Stomach (tissue), 9 donors: Measurements from ENCODE around the gene FUOM. TPM values are rescaled to one million over a fixed set of nuclear protein-coding genes. Genes with fewer than 3 reads are reported as not detected.

Source experiments
- DNase-seq, 2 donors: peaks; one replicate each; pipeline versions ENCODE4 v3.0.0 to v3.0.0-alpha.2; 2013 to 2019
- H3K27ac ChIP-seq, 5 donors: fragments of 200-600 bp in 4 of 5; sonication (generic) in 4 of 5; one replicate each; pipeline ENCODE4 v1.5.1; 2013 to 2019; ENCODE audit warnings: mild to moderate bottlenecking in 1 of 5, moderate library complexity in 1 of 5
- H3K27me3 ChIP-seq, 3 donors: fragments of 200-600 bp; sonication (generic); one replicate each; pipeline ENCODE4 v1.5.1; 2017 to 2019; ENCODE audit warnings: mixed run types in 1 of 3
- H3K36me3 ChIP-seq, 4 donors: fragments of 200-600 bp; sonication (generic); 1 replicate in 3 of 4; 2 replicates in 1 of 4; pipeline ENCODE4 v1.5.1; 2016 to 2019
- H3K4me1 ChIP-seq, 4 donors: fragments of 200-600 bp; sonication (generic); one replicate each; pipeline ENCODE4 v1.5.1; 2016 to 2019
- H3K4me3 ChIP-seq, 4 donors: fragments of 200-600 bp; sonication (generic) in 3 of 4; one replicate each; pipeline ENCODE4 v1.5.1; 2016 to 2019; ENCODE audit warnings: mild to moderate bottlenecking in 1 of 4
- H3K9me3 ChIP-seq, 4 donors: fragments of 200-600 bp; sonication (generic); one replicate each; pipeline ENCODE4 v1.5.1; 2016 to 2019
- EP300 ChIP-seq: sonication (generic); formaldehyde crosslinking; IDR thresholded peaks from one replicate; pipeline ENCODE4 v1.6.1; 2017; ENCODE audit warnings: antibody characterized with exemption
- POLR2A ChIP-seq, 4 donors: fragments of 450-650 bp; IDR thresholded peaks; one replicate each; pipeline ENCODE4 v1.6.1; 2016; ENCODE audit warnings: antibody characterized with exemption in 4 of 4, control low read depth in 2 of 4, mild to moderate bottlenecking in 1 of 4, moderate library complexity in 1 of 4
- POLR2AphosphoS5 ChIP-seq, 3 donors: sonication (generic); formaldehyde crosslinking; IDR thresholded peaks; one replicate each; pipeline ENCODE4 v1.6.1; 2016; ENCODE audit warnings: antibody characterized with exemption in 3 of 3
- WGBS, 5 donors: extraction: QIAGEN DNeasy Blood & Tissue Kit in 3 of 5; methylation state at CpG; one replicate each; pipeline versions ENCODE4 v1.1.5 to v1.1.7; 2013 to 2018; 5-methylcytosine and 5-hydroxymethylcytosine counted together
- intact Hi-C: fragments of 100-400 bp; cut with DNase I; formaldehyde crosslinking; loops from one replicate; pipeline ENCODE4 v1.15.1; 2023; ENCODE audit warnings: low total_unique reads
- polyA plus RNA-seq, 3 donors: library from polyadenylated mRNA; stranded (reverse); fragments of 200-250 nt; gene quantifications; one replicate each; pipeline ENCODE4 v1.2.3, GENCODE V29; 2013
- total RNA-seq, 5 donors: library from RNA; depleted of rRNA; stranded (reverse); fragments of >200 nt; gene quantifications; one replicate each; pipeline versions ENCODE4 v1.1.0 to v1.2.3, GENCODE V29; 2014 to 2016
- TF ChIP-seq, protein P1 (sequence below), 7 experiments: fragments of 450-650 bp in 4 of 7; fragments of 200-600 bp in 3 of 7; sonication (generic) in 3 of 7; IDR thresholded peaks; one replicate each; pipeline ENCODE4 v1.5.1; 2016 to 2019; ENCODE audit warnings: antibody characterized with exemption in 7 of 7, control low read depth in 2 of 7, mild to moderate bottlenecking in 1 of 7
- donor health status: healthy with polysubstance abuse.
- donor health status: Bipolar disorder and iron deficiency.
- donor health status: healthy.

Gene FUOM
- total and polyA plus RNA-seq, 8 donors, result 6.4 to 38.3 (median 17.9) TPM; not detected in 2

DNA sequence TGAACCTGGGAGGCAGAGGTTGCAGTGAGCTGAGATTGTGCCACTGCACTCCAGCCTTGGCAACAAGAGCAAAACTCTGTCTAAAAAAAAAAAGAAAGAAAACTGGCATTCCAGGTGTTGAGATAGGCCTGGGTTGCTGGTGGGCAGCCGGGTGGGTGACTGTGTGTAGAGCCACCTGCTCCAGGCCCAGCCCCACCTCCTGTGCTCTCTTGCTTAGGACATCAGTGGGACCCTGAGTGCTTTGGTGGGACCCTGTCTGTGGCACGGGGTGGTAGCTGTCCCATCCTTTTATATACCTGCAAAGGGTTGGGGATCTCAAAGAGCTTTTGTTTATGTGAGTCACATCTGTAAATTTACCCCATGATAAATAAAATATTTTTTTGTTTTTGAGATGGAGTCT, 27.4 kb upstream of the FUOM start:
- H3K36me3 ChIP-seq, result peaks cover 0 to 69% (median 47%) of the 10 kb centered on the region in 4 donors
- 87 to 100% (median 92%) methylated on average over 2 of the region's 2 CpGs for WGBS, 5 donors

DNA sequence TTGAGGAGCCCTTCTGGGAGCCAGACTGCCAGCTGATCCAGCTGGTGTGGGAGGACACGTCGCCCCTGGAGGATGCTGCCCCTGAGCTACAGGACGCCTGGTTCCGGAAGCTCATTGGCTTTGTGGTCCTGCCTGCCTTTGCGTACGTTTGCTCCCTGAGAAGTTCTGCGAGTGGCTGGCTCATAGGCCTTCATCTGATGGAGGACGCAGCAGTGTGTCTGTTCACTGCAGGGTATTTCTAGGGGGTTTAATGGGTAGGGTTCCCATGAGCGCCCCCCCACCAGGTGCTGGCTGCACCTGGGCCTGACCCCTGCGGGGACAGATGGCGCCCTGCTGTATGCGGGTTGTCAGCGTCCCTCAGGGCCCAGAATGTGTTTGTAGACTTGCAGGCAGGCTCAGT, 26.3 kb upstream of the FUOM start:
- no peak for DNase-seq
- TF ChIP-seq EP300 (no peak), POLR2AphosphoS5 (IDR thresholded peaks at IDR 0.05) (no peak), POLR2A (IDR thresholded peaks at IDR 0.05) (no peak)
- TF ChIP-seq, protein P1, sequence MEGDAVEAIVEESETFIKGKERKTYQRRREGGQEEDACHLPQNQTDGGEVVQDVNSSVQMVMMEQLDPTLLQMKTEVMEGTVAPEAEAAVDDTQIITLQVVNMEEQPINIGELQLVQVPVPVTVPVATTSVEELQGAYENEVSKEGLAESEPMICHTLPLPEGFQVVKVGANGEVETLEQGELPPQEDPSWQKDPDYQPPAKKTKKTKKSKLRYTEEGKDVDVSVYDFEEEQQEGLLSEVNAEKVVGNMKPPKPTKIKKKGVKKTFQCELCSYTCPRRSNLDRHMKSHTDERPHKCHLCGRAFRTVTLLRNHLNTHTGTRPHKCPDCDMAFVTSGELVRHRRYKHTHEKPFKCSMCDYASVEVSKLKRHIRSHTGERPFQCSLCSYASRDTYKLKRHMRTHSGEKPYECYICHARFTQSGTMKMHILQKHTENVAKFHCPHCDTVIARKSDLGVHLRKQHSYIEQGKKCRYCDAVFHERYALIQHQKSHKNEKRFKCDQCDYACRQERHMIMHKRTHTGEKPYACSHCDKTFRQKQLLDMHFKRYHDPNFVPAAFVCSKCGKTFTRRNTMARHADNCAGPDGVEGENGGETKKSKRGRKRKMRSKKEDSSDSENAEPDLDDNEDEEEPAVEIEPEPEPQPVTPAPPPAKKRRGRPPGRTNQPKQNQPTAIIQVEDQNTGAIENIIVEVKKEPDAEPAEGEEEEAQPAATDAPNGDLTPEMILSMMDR (IDR thresholded peaks at IDR 0.05), result no peak
- intact Hi-C loops, result no loop called here
- no peak overlapping the region for H3K4me3 ChIP-seq
- H3K9me3 ChIP-seq, result no peaks in the 10 kb centered on the region
- WGBS, 5 donors, result 88 to 94% (median 93%) methylated on average over 3 to 13 of the region's 13 CpGs
- peaks cover 7 to 23% (median 18%) of the 10 kb centered on the region in 4 donors for H3K4me1 ChIP-seq
- H3K36me3 ChIP-seq, result peaks cover 0 to 58% (median 39%) of the 10 kb centered on the region in 4 donors
- H3K27ac ChIP-seq, result no peak overlapping the region
- no peaks in the 10 kb centered on the region for H3K27me3 ChIP-seq

More for the DNA sequence above, 27.4 kb upstream of the FUOM start:
- Histone ChIP-seq H3K4me3 (no peak overlapping the region), H3K27me3 (no peaks in the 10 kb centered on the region), H3K4me1 (peaks cover 0 to 16% (median 8%) of the 10 kb centered on the region in 4 donors), H3K9me3 (no peaks in the 10 kb centered on the region), H3K27ac (no peak overlapping the region)
- no peak for TF ChIP-seq POLR2AphosphoS5 (IDR thresholded peaks at IDR 0.05)
- TF ChIP-seq, protein P1 (IDR thresholded peaks at IDR 0.05), result no peak
- TF ChIP-seq POLR2A (IDR thresholded peaks at IDR 0.05), result no peak
- TF ChIP-seq EP300, result no peak
- intact Hi-C loops, result no loop called here
- DNase-seq, result no peak

DNA sequence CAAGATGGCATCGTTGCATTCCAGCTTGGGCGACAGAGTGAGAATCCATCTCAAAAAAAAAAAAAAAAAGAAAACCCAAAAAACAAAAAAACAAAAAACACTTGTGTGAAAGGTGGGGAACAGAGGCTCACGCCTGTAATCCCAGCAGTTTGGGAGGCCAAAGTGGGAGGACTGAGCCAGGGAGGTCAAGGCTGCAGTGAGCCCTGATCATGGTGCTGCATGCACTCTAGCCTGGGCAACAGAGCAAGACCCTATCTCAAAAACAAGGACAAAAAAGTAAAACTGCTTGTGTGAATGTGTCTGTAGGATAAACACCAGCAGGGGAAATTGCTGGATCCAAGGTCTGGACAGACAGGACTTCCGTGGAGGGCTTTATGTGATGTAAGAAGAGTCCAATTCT, 25.7 kb upstream of the FUOM start:
- intact Hi-C loops, result no loop called here
- H3K9me3 ChIP-seq, result no peaks in the 10 kb centered on the region
- 93 to 100% (median 95%) methylated on average over 4 of the region's 4 CpGs for WGBS, 5 donors

DNA sequence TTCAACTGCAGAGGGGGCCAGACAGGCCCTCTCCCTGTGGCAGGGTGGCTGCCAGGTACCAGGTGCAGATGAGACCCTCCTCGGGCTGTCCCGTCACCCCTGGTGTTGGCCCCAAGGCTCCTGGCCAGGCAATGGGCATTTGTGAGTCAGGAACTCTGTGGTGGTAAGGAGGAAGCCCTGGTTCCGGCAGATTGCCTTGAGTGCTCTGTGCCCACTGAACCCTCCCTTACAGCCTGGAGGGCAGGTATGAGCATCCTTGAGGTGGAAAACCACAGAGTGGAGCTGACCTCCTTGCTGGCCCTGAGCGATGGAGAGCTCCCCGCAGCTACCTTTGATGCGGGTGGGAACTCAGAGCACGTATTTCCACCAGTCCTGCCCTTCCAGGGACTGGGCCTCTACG, 23.2 kb upstream of the FUOM start:
- intact Hi-C loops, result no loop called here
- Histone ChIP-seq H3K27me3 (no peaks in the 10 kb centered on the region), H3K4me3 (no peak overlapping the region), H3K27ac (no peak overlapping the region), H3K9me3 (no peaks in the 10 kb centered on the region), H3K4me1 (peaks cover 14 to 32% (median 30%) of the 10 kb centered on the region in 4 donors), H3K36me3 (peaks cover 0 to 38% (median 31%) of the 10 kb centered on the region in 4 donors)
- 86 to 100% (median 91%) methylated on average over 3 to 8 of the region's 8 CpGs for WGBS, 5 donors
- TF ChIP-seq POLR2A (IDR thresholded peaks at IDR 0.05) (no peak), EP300 (no peak), POLR2AphosphoS5 (IDR thresholded peaks at IDR 0.05) (no peak)
- TF ChIP-seq, protein P1 (IDR thresholded peaks at IDR 0.05), result no peak
- no peak for DNase-seq

More for the DNA sequence above, 25.7 kb upstream of the FUOM start:
- TF ChIP-seq, protein P1 (IDR thresholded peaks at IDR 0.05), result no peak
- TF ChIP-seq POLR2AphosphoS5 (IDR thresholded peaks at IDR 0.05), result no peak
- TF ChIP-seq EP300, result no peak
- no peak for TF ChIP-seq POLR2A (IDR thresholded peaks at IDR 0.05)
- Histone ChIP-seq H3K4me3 (no peak overlapping the region), H3K27me3 (no peaks in the 10 kb centered on the region), H3K4me1 (peaks cover 7 to 23% (median 19%) of the 10 kb centered on the region in 4 donors), H3K36me3 (peaks cover 0 to 53% (median 37%) of the 10 kb centered on the region in 4 donors), H3K27ac (no peak overlapping the region)
- DNase-seq, result no peak
